GM18508 (cell line): ENCODE data around the gene HOXD10.

ENCODE experiments used
- ATAC-seq: cut with Tn5 transposase; IDR thresholded peaks from one replicate; pipeline ENCODE4 v1.9.1; 2021; ENCODE audit warnings: moderate number of reproducible peaks; ENCODE audit not compliant: insufficient read depth, unreplicated experiment

HOXD10 gene

DNA sequence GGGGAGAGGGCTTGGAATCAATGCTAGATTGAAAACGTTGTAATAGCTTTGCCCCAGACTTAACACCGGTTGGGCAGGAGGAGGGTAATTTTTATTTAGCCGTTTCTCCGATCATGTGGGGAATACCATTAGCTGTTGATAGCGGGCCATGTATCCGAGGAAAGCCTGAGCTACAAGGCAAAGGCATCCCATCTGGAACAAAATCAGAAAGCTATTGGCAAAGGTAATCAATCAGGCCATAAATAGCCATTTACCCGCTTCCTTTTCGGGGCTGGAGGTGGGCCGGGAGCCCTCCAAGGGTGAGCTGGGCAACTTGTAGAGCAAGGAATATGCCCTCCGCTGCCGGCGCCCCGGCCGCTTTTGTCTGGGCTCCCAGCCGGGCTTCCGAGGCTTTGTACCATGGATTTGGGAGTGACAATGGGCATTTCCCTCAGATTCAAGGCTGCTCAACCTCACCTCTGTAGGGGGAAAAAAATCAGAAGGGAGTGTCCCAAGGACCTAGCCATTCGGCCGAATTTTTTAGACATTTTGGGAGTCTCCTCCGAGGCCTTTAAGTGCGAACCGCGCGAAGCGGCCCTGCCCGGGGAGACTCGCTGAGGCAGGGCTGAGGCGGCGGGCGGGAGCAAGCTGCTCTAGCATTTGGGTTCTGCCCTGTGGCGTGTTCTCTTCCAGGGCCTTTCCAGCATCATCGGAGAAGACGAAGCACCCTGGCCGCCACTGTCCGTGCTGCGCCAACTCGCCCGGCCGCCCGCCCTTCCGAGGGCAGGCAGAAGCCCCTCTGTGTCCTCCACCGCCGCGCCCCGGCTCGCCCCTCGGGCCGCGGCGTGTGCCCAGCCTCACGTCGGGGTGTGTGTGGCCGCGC lies 4.8 kb downstream of the HOXD10 start:
- ATAC-seq = no peak

DNA sequence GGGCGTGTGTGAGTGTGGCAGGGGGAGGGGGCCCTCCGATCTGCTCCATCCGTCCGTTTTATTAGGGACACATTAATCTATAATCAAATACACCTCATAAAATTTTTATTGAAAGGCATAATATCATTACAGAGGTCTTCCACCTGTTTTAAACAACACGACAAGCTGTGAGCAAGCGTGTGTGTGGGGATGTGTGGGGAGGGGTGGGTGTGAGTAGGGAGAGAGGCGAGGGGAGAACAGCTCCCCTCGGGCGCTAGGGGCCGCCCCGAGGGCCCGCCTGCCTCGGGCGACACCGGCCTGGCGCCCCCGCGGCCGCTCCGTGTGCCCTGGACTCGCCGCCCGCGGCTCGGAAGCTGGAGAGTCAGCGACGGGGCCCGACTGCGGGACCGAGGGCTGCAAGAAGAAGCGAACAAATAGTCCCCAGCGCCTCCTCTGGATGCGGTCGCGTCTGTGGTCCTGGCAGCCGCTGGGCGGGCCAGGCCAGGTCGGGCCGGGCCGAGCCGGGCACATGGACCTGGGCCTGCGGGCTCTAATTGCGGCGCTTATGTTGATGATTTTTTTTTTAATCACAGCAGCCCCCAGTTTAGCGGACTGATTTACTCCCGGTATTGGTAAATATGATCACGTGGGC lies 5.6 kb downstream of the HOXD10 start:
- ATAC-seq = no peak

DNA sequence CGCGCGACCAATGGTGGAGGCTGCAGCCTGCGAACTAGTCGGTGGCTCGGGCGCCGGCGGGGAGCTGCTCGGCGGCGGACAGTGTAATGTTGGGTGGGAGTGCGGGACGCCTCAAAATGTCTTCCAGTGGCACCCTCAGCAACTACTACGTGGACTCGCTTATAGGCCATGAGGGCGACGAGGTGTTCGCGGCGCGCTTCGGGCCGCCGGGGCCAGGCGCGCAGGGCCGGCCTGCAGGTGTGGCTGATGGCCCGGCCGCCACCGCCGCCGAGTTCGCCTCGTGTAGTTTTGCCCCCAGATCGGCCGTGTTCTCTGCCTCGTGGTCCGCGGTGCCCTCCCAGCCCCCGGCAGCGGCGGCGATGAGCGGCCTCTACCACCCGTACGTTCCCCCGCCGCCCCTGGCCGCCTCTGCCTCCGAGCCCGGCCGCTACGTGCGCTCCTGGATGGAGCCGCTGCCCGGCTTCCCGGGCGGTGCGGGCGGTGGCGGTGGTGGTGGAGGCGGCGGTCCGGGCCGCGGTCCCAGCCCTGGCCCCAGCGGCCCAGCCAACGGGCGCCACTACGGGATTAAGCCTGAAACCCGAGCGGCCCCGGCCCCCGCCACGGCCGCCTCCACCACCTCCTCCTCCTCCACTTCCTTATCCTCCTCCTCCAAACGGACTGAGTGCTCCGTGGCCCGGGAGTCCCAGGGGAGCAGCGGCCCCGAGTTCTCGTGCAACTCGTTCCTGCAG lies 6.3 kb downstream of the HOXD10 start, which contains the start of gene HOXD9:
Gene HOXD9 (plus strand): TSS at position 37 of the 728 bp plus-strand sequence. CDS start 50 bp downstream, at position 87.
- ATAC-seq = no peak

DNA sequence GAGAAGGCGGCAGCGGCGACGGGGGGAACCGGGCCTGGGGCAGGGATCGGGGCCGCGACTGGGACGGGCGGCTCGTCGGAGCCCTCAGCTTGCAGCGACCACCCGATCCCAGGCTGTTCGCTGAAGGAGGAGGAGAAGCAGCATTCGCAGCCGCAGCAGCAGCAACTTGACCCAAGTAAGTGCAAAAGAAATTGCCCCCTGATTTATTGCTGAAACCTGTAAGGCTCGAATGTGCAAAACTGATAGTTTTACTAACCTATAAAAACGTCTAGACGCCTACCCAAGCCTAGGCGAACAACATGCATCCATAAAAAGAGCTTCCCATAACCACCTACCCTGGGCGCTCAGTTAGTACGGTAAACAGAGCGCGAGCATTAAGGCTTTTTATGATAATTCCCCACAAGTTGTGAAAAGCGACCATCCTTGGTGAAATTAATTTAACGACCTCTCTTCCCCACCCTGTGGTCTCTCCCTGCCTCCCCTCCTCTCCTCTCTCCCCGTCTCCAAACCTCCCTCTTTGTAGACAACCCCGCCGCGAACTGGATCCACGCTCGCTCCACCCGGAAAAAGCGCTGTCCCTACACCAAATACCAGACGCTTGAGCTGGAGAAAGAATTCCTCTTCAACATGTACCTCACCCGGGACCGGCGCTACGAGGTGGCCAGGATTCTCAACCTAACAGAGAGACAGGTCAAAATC lies 7.0 kb downstream of the HOXD10 start:
- no peak for ATAC-seq

DNA sequence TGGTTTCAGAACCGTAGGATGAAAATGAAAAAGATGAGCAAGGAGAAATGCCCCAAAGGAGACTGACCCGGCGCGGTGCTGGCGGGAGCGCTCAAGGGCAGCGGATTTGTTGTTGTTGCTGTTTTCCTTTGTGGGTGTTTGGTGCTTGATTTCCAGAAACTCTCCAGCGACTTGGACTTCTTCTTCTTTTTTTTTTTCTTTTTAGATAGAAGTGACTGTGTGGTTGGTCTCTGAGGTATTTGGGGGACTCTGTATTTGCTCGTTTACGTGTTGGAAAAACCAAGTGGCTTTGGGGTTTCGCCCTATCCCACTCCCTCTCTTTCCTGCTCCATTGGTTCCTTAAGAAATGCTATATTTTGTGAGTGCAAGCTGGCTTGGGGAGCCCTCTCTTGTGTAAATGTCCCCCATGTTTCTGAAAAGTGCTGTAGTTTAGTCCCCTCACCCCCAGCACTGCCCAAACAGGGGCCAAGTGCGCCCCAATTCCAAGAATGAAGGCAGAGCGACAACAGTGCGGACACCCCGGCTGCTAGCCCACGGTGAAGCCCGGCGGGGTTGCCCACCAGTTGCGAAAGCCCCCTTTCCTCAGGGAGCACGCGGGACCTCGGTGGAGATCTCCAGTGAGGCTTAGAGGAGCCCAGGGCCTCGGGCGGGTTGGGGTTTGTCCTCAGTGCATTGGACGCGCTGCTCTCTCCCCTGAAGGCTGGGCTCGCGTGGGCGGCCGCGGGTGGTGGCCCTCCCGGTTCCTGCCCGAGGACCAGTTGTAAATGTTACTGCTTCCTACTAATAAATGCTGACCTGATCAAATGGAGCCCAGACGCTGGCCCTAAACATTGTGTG lies 7.8 kb downstream of the HOXD10 start:
- ATAC-seq = no peak

DNA sequence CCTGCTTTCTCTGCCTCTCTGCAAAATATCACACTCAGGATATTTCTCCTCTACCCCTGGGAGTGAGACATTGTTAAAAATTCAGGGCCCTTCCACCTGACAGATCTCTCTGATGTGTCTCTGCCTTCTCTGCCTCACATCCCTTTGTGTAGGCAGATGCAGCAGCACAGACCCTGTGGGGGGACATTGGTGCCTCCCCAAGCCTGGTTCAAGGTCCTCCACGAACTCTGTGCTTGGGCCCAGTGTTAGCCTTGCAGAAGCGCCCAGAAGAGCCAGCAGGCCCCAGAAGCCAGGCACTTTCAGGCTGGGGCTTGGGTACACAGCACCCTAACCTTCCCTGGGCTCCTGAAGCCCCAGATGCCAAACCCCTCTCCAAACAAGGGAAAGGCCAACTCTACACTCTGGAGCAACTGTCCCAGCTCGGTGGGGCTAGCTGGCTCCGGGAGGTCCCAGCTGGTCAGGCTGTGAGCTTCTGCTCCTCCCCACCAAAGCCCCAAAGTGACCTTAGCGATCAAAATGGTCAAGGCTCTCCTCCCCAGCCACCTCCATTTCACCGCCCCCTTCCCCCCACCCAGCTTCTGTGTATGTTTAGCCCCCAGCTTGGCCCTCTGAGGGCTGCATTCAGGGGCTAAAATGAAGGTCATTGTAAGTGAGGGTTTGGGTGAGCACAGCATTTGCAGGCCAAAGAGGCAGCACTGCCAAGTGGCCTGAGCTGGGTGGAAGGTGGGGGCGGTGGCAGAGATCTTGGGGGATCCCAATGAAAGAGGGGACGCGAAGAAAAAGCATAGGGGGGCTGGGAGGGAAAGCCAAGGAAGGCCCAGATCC lies 8.6 kb downstream of the HOXD10 start:
- ATAC-seq = no peak

DNA sequence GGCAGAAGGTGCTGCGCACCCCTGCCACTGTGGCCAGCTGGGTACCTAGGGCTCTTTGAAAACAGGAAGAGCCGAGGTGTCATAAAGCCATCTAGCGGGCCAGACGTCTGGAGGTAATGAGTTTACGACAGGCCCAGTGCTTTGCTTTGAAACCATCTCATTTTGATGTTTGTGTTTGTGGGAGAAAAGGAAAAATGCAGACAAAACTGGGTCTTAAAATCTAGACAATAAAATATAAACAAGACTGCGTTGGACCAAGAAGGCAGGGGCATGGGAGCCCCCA lies 9.1 kb downstream of the HOXD10 start:
- no peak for ATAC-seq

DNA sequence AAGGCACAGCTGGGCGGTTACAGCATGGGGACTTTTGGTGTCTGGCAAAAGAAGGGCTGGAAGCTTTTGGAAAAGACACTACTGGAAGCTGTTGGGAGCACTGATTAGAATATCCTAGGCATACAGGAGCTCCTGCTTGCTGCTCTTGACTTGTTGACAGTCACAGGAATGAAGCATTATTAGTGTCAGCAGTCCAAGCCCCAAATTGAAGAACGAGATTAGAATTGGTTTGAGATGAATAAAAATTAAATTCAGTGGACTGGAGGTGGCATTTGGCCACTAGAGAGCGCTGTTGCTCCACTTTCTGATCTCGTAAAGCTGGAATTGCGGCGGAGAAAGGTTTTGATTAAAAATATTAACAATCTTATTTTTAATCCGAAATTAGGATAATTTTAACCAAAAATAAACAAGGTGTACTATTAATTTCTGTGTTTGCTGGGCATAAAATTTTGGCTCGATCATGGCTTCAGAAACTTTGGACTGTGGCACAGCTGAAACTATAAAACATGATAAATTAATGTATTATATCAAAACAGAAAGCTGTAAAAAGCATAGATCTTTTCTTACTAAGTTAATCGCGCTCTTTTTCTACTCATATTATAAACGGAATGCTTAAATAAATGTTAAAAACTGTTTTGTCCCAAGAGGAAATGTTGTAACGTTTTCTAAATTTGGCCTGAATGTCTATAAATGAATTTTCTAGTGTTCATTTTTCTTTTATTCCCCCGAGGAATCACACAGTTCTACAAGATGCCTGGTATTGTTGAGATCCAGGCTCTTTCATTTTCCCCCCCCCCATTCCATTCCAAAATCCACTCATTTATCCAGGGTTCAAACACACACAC lies 10.6 kb downstream of the HOXD10 start:
- no peak for ATAC-seq

DNA sequence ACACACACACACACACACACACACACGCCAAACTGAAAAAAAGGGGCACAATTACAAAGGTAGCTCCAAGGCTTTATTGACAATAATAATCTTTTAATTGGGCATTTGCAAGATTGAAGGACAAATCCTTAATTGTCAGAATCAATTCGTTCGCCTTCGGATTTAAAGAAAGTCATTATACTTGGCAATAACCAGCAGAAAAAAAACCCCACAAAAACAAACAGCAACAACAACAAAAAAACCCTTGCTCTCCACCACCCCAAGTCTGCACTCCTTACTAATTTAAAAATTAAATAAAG lies 11.1 kb downstream of the HOXD10 start:
- ATAC-seq = no peak

DNA sequence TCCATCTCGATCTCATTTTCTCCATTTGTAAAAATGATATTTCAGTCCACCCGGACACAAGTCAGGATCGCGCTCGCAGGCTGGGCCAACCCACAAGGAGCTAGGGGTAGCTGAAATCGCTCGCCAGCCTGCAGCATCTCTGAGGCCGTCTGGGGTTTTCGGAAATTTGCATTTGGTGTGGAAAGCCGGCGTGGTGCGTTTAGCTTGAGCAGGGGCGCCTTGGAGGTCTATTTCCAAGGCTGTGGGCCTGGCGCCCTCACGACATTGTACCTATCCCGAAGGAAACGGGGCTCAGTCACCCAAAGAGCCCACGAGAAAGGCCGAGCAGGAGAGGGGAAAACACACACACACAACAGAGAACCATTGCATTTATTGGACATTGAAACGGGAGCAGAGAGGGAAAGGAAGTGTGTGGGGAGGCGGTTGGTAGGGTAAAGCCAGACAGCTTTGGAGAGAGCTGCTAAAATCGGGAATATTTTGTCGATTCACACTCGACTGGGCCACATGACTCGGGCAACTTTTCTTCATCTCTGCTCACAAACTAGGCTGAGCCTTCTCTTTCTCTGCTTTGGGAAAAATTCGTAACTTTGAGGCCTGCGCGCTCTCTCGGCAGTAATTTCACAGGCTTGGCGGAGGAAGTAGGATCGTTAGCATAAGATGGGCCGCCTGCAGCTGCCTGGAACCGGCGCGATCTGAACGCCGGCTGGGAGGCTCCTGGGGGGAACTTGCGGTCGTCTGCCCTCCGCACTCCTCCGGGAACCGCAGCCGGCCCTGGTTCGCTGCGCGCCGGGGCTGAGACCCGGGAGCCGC lies 11.8 kb downstream of the HOXD10 start:
- no peak for ATAC-seq

DNA sequence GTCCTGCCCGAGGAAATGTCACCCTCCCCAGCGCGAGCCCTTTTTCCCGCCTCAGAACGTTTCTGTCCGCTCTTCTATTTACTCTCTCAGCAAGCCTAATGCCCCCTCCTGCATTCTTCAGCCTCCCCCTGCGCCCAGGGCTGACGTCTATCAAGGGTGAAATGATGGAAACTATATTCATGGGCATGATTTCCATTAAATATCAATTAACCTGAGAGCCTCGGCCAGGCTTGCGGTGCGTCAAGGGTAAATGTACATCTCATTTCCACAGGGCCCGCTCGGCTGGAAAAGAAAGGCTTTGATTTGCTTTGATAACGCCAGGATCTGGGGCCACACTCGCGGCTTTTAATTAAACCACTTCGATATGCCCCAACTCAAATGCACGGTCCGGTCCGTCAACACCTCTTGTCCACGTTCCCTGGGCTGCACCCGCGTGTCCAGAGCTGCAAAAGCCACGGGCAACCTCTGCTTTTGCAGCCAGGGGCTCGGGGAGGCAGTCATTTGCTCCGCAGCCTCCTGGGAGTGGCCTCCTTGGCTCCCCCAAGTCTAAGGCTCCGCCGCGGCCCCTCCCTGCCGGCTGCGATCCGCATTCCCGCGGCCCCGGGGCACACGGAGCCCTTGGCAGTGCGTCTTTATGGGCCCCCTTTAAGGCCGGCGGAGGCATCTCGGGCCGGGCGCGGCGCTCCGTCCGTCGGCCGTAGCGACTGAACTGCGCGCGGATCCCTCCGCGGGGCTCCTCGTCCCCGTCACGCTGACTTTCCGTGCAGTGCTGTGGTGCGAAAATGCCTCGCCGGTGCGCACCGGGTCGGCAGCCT lies 12.6 kb downstream of the HOXD10 start, which contains the start of gene HOXD8:
Gene HOXD8 (plus strand): TSS at position 724 of the 815 bp plus-strand sequence. CDS start 662 bp downstream, outside the sequence.
- no peak for ATAC-seq

DNA sequence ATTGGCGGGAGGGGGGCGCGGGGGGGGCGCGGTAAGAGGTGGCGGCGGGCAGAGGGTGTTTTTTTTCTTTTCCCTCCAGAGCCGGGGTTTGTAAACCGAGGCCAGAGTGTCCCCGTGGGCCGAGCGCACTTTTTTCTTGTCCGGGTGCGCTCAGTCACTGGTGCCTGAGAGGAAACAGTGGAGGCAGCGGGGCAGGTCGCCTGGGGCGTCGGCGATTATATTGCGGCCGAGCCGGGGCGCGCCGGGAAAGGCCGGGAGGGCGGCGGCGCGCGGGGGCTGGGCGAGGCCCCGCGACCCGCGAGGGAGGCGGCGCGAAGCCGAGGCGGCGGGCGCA lies 13.2 kb downstream of the HOXD10 start:
- ATAC-seq = no peak

DNA sequence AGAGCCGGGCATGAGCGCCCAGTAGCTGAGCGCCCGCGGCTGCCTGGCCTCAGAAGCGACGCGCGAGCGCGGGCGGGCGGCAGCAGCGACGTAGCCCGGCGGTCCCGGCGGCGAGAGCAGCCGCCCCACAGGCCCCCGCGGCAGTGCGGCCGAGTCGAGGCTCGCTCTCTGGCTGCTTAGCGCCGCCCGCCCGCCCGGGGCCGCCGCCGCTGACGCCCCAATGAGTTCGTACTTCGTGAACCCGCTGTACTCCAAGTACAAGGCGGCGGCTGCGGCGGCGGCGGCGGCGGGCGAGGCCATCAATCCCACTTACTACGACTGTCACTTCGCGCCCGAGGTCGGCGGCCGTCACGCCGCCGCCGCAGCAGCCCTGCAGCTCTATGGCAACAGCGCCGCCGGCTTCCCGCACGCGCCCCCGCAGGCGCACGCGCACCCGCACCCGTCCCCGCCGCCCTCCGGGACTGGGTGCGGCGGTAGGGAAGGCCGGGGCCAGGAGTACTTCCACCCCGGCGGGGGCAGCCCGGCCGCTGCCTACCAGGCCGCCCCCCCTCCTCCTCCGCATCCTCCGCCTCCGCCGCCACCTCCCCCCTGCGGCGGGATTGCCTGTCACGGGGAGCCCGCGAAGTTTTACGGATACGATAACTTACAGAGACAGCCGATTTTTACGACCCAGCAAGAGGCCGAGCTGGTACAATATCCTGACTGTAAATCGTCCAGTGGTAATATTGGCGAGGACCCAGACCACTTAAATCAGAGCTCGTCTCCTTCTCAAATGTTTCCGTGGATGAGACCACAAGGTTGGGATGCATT lies 13.8 kb downstream of the HOXD10 start:
- no peak for ATAC-seq

DNA sequence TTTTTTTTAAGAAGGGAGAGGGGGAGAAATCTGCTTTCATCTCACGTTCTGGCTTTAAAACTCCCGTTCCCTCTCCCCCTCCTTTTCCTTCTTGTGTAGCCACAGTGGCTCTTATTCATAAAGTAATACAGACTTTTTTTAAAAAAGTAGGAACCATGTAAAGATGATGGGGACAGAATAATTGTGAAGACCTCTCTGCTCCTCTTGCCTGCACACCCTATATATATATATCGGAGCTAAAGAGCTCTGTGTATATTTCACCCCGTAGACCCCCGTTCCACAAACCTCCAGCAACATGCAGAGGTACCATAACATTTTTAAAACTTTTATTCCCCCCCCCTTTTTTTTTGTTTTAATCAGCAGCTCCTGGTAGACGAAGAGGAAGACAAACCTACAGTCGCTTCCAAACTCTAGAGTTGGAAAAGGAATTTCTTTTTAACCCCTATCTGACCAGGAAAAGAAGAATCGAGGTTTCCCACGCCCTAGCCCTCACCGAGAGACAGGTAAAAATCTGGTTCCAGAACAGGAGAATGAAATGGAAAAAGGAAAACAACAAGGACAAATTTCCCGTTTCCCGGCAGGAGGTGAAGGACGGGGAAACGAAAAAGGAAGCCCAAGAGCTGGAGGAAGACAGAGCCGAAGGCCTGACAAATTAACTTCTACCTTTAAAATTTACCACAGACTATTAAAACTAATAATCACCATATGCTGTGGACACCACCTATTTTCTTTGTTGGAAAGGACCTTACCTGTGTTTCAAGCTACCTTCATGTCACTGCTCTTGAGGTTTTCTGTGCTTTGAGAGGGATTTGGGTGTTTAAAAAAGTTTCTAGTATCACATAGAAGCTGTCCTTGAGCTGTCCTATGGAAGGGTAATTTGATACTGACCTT lies 14.6 kb downstream of the HOXD10 start:
- no peak for ATAC-seq

DNA sequence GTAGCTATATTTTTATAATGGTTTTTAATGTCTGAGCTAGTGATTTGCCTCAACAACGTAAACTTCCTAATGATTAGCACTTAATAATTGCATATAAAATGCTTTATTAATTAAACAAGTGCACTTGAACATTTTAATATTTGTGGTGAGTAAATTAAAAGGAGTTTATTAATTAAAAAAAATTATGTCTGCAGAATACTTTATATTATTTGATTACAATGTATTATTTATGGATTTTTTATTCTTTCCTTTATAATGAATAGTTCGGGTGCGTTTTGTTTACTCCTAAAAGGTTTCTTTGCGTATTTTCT lies 15.2 kb downstream of the HOXD10 start:
- ATAC-seq = no peak
